NCI-H146 treated with DMSO at 0.1 percent for 48 hours (cell line): ENCODE data around the gene GATA5.

Experiments
- DNase-seq: peaks from one replicate; lab custom pipeline; 2025; ENCODE audit not compliant: unreplicated experiment; lab: John Stamatoyannopoulos, UW

The GATA5 gene

GRCh38 chr20:62475772-62476055 lies at the start of gene GATA5:
Gene GATA5, minus strand, starts transcription at chr20:62475995. Its CDS starts 474 bp downstream, at chr20:62475521.
- no peak for DNase-seq

DNA sequence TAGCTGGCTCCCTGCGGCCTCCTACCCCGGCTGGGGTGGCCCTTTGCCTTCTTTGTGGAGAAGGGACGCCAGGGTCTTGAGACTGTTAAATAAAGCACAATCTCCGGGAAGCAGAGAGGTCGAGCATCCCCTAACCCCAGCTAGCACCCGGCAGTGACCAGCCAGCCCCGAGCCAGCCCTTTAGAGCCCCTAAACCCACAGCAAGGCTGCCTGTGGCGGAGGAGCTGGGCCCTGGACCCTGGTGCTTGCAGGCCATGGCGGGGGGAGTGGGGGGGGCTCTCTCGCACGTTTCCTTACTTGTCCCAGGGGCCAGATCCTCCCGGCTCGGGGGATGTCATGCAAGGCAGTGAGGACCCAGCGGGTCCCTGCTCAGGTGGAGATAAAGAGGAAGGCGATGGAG lies 49.2 kb upstream of the GATA5 start:
- no peak for DNase-seq

GRCh38 chr20:62524505-62524911 lies 48.7 kb upstream of the GATA5 start:
- DNase-seq, result no peak

DNA sequence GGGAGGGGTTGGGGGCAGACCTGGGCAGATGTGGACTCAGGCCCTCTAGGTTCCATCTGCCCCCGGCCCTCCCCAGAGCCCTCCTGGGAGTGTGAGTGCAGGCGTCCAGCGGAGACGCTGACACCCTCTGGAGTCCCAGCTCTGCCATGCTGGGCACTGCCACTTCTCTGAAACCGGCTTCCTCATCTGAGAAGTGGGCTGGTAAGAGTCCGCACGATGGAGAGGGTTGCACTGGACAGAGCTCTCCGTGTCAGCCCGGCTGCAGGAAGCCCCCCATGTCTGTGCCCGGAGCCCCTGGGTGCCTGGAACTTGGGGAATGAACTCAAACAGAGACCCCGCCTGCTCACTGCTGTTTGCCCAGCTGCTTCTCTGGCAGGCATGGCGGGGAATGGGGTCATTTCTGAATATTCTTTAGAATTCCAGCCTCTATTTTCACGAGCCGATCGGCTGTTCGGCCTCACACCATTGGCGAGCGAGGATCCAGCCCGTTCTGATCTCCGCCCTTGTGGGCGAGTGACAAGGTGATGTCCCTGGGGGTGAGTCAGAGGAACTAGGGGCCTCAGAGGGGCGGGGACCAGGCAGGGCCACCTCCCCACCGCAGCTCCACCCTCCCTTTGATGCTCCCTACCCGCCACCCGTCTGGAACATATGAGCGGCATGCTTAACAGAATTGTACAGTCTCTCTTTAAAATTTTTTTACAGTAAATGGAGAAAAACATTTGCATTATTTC lies 47.8 kb upstream of the GATA5 start:
- no peak for DNase-seq

DNA sequence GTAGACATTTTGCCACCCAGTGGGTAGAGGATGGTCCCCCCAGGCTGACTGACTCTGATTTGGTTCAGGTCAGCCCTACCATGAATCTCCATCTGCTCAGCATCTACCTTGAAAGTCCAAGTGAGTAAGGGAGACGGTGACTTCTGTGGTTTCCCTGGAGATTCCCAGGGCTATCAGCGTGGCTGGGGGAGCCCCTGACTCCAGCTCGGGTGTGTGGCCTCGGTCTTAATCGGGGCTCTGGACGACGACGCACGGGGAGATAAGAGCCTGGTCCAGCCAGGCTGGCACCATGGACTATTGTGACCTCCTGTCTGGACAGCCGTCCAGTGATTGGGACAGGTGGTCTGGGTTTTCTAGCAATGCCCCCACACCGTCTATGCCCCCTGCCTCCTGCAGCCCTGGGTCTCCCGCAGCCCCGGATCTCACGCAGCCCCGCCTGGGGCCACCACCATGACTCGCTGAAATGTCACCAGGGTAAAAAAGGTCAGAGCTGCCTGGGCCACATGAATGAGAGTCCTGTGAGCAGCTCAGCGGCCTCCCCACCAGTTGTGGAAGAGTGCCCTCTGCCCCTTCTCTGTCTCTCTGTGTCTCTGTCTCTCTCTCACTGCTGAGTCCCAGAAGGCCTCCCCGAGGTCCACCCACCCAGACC lies 47.1 kb upstream of the GATA5 start:
- no peak for DNase-seq

DNA sequence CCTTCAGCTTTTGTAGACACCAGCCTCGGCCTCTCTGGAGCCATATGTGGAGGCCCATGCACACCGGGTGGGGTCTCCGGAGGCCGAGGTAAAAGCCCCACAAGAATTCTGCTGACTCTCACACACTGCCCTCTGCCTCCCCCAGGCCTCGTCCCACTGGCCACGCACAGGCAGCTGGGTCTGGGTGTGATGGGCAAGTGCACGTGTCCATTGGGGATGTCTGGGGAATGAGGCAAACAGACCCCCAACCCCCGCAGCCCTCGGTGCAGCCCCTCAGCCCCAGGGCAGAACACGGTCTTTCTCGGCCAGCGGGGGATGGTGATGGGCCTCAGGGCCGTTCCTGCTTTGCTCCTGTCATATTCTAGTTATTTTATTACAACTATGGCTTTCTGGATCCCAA lies 44.0 kb upstream of the GATA5 start:
- DNase-seq, result no peak

- DNase-seq, result no peak
Measured at GRCh38 chr20:62518911-62519310, 43.1 kb upstream of the GATA5 start.

- DNase-seq, result no peak
Measured at GRCh38 chr20:62517901-62518610, 42.3 kb upstream of the GATA5 start.

- no peak for DNase-seq
Measured at GRCh38 chr20:62517168-62517567, 41.4 kb upstream of the GATA5 start.

- DNase-seq, result no peak
Measured at GRCh38 chr20:62516338-62516737, 40.5 kb upstream of the GATA5 start.

DNA sequence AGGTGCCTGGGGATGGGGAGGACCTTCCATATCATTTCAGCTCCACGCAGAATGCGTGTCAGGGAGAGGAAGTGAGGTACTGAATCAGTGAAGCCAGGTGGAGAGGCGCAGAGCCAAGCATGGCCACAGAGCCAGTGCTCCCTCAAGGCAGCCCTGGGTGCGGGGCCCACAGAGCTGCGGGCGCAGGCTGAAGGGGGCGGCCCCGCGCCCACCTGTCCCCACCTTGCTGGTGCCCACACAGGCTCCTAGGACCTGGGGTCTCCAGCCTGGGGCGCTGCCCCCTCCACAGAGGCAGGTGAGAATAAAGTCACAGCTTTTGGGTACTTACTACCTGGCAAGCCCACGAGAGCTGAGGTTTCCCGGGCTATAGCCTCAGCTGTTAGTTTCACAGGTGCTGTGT lies 40.0 kb upstream of the GATA5 start:
- no peak for DNase-seq

DNA sequence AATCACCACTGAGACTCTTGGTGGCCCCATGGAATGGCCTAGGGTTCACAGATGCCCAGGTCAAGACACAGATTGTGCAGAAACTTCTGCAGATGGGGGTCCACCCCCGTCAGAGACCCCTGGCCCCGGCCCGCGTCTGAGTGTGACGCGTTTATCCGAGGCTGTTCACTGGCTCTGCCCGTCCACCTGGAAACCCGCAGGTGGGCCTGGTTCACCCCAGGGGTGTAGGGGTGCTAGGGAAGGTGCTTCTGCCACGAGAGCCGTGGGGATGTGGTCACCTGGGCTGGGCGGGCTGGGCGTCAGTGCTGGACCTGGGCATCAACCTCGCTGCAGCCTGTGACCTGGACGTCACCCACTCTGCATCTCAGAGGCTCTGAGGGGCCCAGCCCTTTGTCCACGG lies 39.5 kb upstream of the GATA5 start:
- no peak for DNase-seq

DNA sequence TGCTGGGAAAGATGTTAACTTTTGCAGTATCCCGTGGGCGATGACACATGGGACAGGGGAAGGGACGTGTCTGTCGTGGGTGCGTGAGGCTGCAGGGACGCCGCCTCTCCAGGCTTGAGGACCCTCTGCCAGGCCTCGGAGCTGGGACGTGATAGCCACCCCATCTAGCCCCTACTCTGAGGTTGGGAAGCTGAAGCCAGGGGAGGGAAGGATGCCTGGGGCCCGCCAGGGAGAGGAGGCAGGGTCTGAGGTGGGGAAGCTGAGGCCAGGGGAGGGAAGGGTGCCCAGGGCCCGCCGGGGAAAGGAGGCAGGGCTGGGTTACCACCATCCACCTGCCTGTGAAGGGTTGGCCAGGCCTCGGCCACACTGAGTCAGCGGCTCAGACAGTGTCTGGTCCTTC lies 38.2 kb upstream of the GATA5 start:
- DNase-seq, result no peak

DNA sequence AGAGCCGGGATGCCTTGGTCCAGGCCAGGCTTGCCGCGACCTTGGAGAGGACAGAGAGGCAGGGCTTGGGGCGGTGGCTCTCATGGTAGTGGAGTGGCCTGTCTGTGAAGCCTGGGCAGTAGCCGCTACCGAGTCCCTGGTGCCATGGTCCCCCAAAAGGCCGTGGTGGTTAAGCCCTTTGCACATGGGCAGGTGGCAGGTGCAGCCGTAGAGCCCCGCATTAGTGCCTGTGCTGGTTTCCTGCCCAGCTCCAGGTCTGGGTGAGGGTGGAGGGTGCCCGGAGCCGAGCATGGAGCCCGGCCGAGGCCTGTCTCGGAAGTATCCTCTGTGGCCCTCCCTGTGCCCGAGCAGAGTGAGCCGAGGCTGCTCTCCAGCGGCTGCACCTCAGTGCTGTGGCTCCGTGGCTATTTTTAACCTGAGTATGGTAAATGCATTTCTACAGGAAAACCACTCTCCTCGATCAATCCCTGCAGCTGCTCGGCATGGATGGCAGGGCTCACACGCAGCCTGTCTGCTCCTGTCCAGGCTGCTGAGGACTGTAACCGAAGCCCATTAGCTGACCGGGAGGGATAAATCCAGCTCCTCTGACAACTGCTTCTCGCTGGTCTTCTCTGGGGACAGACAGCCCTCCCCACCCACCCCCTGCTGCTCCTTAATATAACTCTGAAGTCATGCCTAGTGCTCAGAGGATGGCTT lies 36.3 kb upstream of the GATA5 start:
- no peak for DNase-seq

DNA sequence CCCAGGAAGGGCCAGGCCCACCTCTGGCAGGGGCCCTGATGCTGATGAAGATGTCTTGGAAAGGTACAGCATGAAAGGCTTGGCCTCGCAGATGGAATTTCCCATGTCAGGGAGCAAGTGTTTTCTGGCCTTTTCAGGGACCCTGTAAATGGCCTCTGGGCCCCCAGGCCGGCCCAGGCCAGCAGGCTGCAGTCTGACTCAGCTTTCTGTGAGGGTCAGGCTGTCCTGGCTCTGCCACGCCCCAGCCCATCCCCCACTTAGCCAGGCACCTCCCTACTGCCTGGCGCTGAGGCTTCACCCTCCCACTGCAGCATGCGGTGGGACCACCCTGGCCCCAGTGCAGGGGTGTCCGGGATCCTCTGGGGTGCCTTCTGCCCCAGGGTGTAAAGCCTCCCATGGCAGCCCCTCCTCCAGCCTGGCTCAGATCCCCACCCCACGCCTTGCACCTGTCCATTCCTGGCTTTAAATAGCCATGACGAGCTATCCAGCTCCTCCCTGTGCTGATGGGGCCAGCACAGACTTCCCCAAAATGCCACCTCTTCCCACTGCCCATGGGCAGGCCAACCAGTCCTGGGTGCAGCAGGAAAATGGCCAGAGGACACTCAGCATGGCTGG lies 35.6 kb upstream of the GATA5 start:
- DNase-seq, result no peak

DNA sequence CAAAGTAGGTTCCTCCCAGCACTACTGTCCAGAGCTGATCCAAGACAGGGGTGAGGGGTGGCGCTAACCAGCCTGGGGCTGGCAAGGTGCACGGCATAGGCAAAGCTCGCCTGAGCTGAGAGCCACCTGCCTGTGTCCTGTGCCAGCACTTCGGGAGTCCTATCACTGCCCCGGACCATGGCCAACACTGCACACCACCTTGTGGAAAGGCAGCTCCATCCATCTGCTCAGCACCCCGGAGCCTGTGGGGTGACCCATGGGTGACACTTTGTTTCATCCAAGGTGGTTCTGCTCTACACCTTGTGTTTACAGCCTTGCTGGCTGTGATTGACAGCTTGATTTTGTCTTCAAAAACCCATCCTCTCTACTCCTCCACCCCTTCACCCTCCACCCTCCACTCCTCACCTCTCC lies 32.9 kb upstream of the GATA5 start:
- DNase-seq, result no peak

DNA sequence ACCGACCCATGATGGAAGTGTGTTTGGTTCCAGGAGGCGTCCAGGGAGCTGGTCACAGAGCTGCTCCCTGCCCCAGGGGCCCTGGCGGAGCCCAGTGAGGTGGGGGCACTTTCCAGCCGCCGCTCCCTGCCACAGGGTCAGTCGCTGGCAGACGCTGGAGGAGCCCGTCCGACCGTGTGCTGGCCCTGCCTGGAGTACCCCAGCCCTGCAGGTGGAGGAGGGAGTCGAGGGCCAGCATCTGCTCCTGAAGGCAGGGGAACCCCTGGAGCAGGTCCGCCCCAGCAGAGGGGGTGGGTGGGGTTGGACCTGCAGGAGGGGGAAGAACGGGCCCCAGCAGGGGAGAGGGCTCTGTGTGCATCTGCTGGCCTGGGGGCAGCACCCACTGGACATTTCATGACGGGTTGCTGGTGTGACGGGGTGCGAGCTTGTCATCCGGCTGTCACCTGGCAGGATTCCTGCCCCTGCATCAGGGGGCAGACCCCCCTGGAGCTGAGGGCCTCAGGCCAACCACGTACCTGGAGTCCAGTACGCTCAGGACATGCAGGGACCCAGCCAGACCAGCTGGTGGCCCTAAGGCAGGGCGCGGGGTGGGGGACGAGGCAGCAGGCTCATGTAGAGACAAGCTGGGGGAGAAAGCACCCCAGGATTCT lies 32.3 kb upstream of the GATA5 start:
- DNase-seq, result no peak

- DNase-seq, result no peak
Measured at GRCh38 chr20:62507323-62507722, 31.5 kb upstream of the GATA5 start.

- no peak for DNase-seq
Measured at GRCh38 chr20:62506791-62507190, 31.0 kb upstream of the GATA5 start.

DNA sequence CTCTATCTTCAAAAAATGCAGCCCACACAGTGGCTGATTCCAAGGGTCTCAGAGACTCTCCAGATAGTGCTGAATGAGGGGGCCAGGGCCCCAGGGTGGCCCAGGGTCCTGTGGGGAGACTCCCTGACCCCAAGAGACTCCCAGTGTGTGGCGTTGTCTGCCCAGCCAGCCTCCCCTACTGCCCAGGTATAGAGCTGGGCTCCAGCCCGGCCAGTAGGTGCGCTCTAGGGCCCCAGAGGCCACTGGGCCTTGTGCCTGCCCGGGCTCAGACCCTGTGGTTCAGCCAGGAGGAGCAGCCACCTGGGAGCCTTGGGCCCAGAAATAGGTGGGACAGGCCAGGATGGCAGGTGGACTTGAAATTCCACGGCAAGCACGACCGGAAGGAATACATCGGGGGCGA lies 30.3 kb upstream of the GATA5 start:
- no peak for DNase-seq
